ENCODE results near the gene TYROBP.

GRCh38 chr19:35931874-35932202, 23.7 kb upstream of the TYROBP start:
- TF ChIP-seq CTCF (conservative IDR thresholded peaks at IDR 0.05 in 1 of 2, IDR thresholded peaks at IDR 0.05 in 1 of 2; ENCODE audit: extremely low read depth in 1 of 2, insufficient read depth in 1 of 2, low read depth in 1 of 2, low read length in 2 of 2) = no peak
- no peak for TF ChIP-seq EZH2 (IDR thresholded peaks at IDR 0.05; ENCODE audit: borderline replicate concordance, low read length)
